ENCODE data around the gene AMDHD2.

DNA sequence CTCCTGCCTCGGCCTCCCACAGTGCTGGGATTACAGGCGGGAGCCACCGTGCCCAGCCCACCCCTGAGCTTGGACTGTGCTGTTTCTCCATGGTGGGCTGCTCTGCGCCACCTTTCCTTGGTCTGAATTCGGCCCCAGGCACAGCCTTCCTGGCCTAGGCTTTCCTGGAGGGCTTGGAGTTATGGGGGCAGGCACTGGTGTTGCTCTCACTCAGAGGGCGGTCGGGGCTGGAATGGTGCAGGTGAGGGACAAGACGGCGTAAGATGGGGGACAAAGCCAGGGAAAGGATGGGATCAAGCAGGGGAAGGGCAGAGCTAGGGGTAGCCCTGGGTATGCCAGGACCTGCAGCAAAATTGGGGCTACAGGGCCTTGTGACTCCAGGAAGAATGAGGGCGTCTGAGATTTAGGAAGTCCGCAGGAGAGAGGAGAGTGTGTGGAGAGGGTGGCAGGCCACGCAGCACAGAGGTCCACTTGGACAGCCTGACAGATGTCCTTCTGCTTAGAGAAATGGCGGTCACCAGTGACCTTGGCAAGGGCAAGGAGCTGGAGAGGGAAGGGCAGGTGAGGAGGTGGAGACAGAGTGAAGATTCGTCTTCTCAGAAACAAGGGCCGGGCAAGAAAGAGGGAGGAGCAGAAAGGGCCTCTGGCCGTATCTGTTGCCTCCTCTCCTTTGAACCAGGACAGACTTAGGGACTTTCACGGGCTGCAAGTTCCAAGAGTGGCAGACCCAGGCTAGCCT, 8.0 kb upstream of the AMDHD2 start:
- TF ChIP-seq CTCF (IDR thresholded peaks at IDR 0.05) = no peak
- TF ChIP-seq POLR2AphosphoS5 (IDR thresholded peaks at IDR 0.05) = no peak
- no peak for TF ChIP-seq EP300 (IDR thresholded peaks at IDR 0.05)
- TF ChIP-seq POLR2A (IDR thresholded peaks at IDR 0.05) = no peak

Measured in sigmoid colon (tissue), 4 donors.